Endodermal cell (in vitro differentiated cells): ENCODE data around the gene MTUS2. TPM values are rescaled to one million over a fixed set of nuclear protein-coding genes. Genes with fewer than 3 reads are reported as not detected.

Experiments used
- DNase-seq: peaks from one replicate; pipeline ENCODE4 v3.0.0-alpha.2; 2017
- H3K27ac ChIP-seq: 2 replicates; pipeline ENCODE4 v1.5.1; 2013; ENCODE audit warnings: mild to moderate bottlenecking, low read depth, low read length, moderate library complexity
- H3K27me3 ChIP-seq: 2 replicates; pipeline ENCODE4 v1.6.1; 2013; ENCODE audit warnings: mild to moderate bottlenecking, low read length, moderate library complexity; ENCODE audit not compliant: insufficient read depth, control insufficient read depth, poor library complexity, severe bottlenecking
- H3K36me3 ChIP-seq: 2 replicates; pipeline ENCODE4 v1.7.0; 2013; ENCODE audit warnings: mild to moderate bottlenecking, low read length, moderate library complexity; ENCODE audit not compliant: control insufficient read depth, insufficient read depth
- H3K4me1 ChIP-seq: one replicate; pipeline ENCODE4 v1.7.0; 2013; ENCODE audit warnings: low read length; ENCODE audit not compliant: control insufficient read depth, insufficient read depth
- H3K4me3 ChIP-seq: 2 replicates; pipeline ENCODE4 v1.5.1; 2013; ENCODE audit warnings: mild to moderate bottlenecking, low read length, moderate library complexity
- H3K9ac ChIP-seq: 2 replicates; pipeline ENCODE4 v1.6.1; 2013; ENCODE audit warnings: mild to moderate bottlenecking, low read length, moderate library complexity; ENCODE audit not compliant: poor library complexity, severe bottlenecking; ENCODE audit errors: extremely low read depth
- H3K9me3 ChIP-seq: 2 replicates; pipeline ENCODE4 v1.6.1; 2013; ENCODE audit warnings: mild to moderate bottlenecking, low read length, moderate library complexity; ENCODE audit not compliant: control insufficient read depth
- H3K27ac Mint-ChIP-seq: 2 replicates; pipeline ENCODE4 v1.8.0; 2020; ENCODE audit warnings: mixed read lengths
- H3K27me3 Mint-ChIP-seq: 2 replicates; pipeline ENCODE4 v1.8.0; 2021; ENCODE audit warnings: mild to moderate bottlenecking, mixed read lengths; ENCODE audit not compliant: insufficient read depth
- H3K36me3 Mint-ChIP-seq: 2 replicates; pipeline ENCODE4 v1.8.0; 2020; ENCODE audit warnings: low read depth, mixed read lengths
- H3K4me1 Mint-ChIP-seq: 2 replicates; pipeline ENCODE4 v1.8.0; 2020; ENCODE audit warnings: mixed read lengths
- H3K4me3 Mint-ChIP-seq: 2 replicates; pipeline ENCODE4 v1.8.0; 2020; ENCODE audit warnings: mild to moderate bottlenecking, moderate library complexity, mixed read lengths
- H3K9me3 Mint-ChIP-seq: 2 replicates; pipeline ENCODE4 v1.8.0; 2020; ENCODE audit warnings: mild to moderate bottlenecking, mixed read lengths
- CTCF ChIP-seq: fragments of 200-600 bp; sonication (generic); conservative IDR thresholded peaks from 2 replicates; pipeline ENCODE4 v1.5.0; 2021; ENCODE audit warnings: antibody characterized with exemption, mild to moderate bottlenecking
- WGBS, 2 experiments: methylation state at CpG; one replicate each; pipeline versions ENCODE4 v1.1.5 to v1.1.7; 2013; ENCODE audit warnings: missing lambda C conversion rate in 2 of 2, mixed read lengths in 1 of 2; ENCODE audit not compliant: insufficient coverage in 1 of 2, insufficient read length in 1 of 2; 5-methylcytosine and 5-hydroxymethylcytosine counted together
- total RNA-seq, 2 donors: library from RNA; stranded (reverse); fragmentation: NEBNext Ultra II Directional in 1 of 2; extraction: Animal tissue kit (Norgen Biotek cat#: 25700) in 1 of 2; gene quantifications; 2 replicates in 1 of 2; 3 replicates in 1 of 2; pipeline ENCODE4 v1.2.1, GENCODE V29; 2021

The MTUS2 gene
- total RNA-seq, 2 donors from 2014 or later: 1.2 to 1.3 TPM

DNA sequence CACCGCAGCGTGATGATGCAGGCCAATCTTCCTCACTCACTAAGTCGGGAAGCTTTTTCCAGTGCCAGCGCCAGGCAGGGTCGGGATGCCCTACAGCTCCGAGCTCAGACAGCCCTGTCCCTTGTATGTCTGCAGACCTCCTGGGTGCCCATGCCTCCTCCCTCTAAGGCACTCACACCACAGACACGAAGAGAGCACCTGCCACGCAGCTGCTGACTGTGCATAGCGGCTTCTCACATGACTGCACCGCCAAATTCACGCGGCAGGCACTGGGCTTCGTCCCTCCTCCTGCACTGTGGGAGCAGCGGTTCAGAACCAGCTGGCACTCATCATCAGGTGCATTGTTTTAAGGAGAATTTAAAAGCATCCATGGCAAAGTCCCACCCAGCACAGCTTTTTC, 687.2 kb downstream of the MTUS2 start:
- Mint-ChIP-seq H3K36me3 (peaks cover 3% of the 10 kb centered on the region), H3K4me3 (no peak overlapping the region), H3K4me1 (peaks cover 6% of the 10 kb centered on the region), H3K27ac (no peak overlapping the region), H3K27me3 (peaks cover 14% of the 10 kb centered on the region), H3K9me3 (no peaks in the 10 kb centered on the region)
- no peaks in the 10 kb centered on the region for H3K36me3 ChIP-seq
- H3K4me1 ChIP-seq: no peaks in the 10 kb centered on the region
- 89 to 90% methylated on average over 10 to 14 of the region's 14 CpGs for WGBS, 2 experiments
- peaks cover 10% of the 10 kb centered on the region for H3K27me3 ChIP-seq
- no peak overlapping the region for H3K27ac ChIP-seq
- no peaks in the 10 kb centered on the region for H3K9me3 ChIP-seq
- DNase-seq: no peak
- no peak overlapping the region for H3K9ac ChIP-seq
- no peak for TF ChIP-seq CTCF
- no peak overlapping the region for H3K4me3 ChIP-seq

DNA sequence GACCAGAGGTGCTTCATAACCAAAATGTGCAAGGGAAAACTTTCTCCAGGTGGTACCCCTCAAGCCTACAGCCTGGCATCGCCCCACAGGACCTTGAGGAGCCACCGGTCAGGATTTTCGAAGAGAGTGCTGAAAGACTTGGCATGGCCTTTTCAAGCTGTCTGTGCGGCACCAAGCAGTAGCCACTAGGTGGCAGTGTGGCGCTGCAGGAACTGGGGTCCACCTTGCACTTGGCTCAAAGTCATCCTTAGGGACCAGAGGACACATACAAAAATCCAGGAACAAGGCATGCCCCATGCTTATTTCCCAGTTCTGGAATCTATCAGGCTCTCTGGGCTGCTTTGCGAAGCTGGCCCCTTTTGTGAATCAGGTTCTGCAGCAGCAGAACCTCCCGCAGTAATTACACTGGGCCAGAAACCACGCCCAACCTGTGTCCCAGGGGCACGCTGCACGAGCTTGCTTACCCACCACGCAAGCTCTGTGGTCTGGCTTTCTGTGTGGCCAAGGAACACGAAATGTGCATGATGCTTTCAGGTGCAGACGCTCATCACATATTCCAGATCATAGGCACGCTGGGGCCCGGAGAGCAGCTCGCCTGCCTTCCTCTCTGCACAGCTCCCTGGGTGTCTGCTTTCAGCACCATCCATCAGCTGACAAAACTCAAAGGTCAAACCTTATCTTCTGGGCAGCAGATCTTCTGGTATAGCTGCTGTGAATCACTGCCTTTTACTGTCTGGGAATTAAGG, 688.2 kb downstream of the MTUS2 start:
- peaks cover 3% of the 10 kb centered on the region for H3K36me3 Mint-ChIP-seq
- no peaks in the 10 kb centered on the region for H3K4me1 Mint-ChIP-seq
- no peaks in the 10 kb centered on the region for H3K9me3 ChIP-seq
- peak; percentile 97 for TF ChIP-seq CTCF
- DNase-seq: peak; percentile 96
- peaks cover 10% of the 10 kb centered on the region for H3K27me3 ChIP-seq
- H3K27ac Mint-ChIP-seq: no peak overlapping the region
- H3K36me3 ChIP-seq: peaks cover 2% of the 10 kb centered on the region
- no peak overlapping the region for H3K27ac ChIP-seq
- no peak overlapping the region for H3K4me3 ChIP-seq
- H3K27me3 Mint-ChIP-seq: peaks cover 14% of the 10 kb centered on the region
- H3K4me3 Mint-ChIP-seq: no peak overlapping the region
- H3K9ac ChIP-seq: no peak overlapping the region
- 62 to 64% methylated on average over 12 to 16 of the region's 16 CpGs for WGBS, 2 experiments
- no peaks in the 10 kb centered on the region for H3K4me1 ChIP-seq
- H3K9me3 Mint-ChIP-seq: no peaks in the 10 kb centered on the region

DNA sequence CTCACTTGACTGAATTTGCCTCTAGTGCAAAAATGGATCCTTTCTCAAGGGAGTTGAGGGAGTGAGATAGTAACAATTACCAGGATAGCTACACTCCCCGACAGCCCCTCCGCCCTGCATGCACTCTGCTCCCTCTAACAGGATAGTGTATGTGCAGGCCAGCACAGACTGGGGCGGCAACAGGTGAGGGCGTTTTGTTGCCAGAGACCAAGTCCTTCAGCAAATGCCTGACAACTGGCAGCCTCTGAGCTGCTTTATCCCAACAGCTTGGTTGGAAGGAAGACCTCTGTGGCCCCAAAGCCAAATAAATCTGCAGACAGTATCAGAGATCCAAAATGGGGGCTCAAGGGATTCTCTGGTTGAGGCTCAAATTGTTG, 688.7 kb downstream of the MTUS2 start:
- H3K27ac ChIP-seq: no peak overlapping the region
- H3K9me3 ChIP-seq: no peaks in the 10 kb centered on the region
- WGBS, 2 experiments: 82% methylated on average over 4 of the region's 4 CpGs; no CpG with 5 or more reads in 1 of the 2 experiments
- no peaks in the 10 kb centered on the region for H3K9me3 Mint-ChIP-seq
- H3K4me1 Mint-ChIP-seq: no peaks in the 10 kb centered on the region
- H3K9ac ChIP-seq: no peak overlapping the region
- H3K4me3 ChIP-seq: no peak overlapping the region
- no peaks in the 10 kb centered on the region for H3K4me1 ChIP-seq
- no peak for DNase-seq
- H3K36me3 ChIP-seq: peaks cover 8% of the 10 kb centered on the region
- H3K27me3 Mint-ChIP-seq: peaks cover 10% of the 10 kb centered on the region
- no peak for TF ChIP-seq CTCF
- H3K27me3 ChIP-seq: peaks cover 7% of the 10 kb centered on the region
- no peak overlapping the region for H3K4me3 Mint-ChIP-seq
- no peak overlapping the region for H3K27ac Mint-ChIP-seq
- peaks cover 6% of the 10 kb centered on the region for H3K36me3 Mint-ChIP-seq
